NCI-H446 treated with DMSO at 0.1 percent for 48 hours (cell line): ENCODE measurements around the gene GTPBP1.
A peak's percentile ranks its signal among the peaks of the same experiment; 100 is the strongest.

Experiments
- DNase-seq: peaks from one replicate; lab custom pipeline; 2025; lab: John Stamatoyannopoulos, UW

Gene GTPBP1

DNA sequence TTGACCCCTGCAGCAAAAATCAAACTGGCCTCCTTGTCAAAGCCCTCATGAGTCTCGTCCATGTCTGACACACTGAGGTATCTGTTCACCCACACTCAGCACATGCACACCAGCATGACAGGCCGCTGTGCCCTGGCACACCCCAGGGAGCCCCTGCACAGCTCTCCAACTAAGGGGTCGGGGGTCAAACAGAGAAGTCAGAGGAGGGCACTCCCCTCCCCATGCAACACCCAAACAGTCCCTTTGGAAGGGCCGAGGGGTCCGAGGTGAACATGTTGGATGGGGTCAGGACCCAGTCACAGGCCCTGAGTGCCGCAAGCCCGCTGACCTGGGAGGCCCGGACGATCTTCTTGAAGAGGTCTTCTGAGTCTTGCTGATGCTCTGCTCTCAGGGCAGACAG is 35.4 kb downstream of the GTPBP1 start:
- DNase-seq: no peak

DNA sequence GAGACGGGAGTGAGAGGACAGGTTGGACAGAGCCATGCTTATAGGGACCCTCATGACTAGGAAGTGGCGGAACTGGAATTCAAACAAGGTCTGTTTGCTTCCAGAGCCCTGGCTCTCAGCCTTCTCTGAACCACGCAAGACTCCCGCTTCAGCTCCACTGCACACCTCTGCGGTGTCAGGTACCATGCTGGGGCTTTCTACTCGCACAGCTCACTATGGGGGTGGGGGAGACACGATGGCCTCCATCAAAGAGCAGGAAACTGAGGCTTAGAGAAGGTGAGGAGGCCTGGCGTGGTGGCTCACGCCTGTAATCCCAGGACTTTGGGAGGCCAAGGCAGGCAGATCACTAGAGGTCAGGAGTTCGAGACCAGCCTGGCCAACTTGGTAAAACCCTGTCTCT is 35.8 kb downstream of the GTPBP1 start:
- DNase-seq: no peak

DNA sequence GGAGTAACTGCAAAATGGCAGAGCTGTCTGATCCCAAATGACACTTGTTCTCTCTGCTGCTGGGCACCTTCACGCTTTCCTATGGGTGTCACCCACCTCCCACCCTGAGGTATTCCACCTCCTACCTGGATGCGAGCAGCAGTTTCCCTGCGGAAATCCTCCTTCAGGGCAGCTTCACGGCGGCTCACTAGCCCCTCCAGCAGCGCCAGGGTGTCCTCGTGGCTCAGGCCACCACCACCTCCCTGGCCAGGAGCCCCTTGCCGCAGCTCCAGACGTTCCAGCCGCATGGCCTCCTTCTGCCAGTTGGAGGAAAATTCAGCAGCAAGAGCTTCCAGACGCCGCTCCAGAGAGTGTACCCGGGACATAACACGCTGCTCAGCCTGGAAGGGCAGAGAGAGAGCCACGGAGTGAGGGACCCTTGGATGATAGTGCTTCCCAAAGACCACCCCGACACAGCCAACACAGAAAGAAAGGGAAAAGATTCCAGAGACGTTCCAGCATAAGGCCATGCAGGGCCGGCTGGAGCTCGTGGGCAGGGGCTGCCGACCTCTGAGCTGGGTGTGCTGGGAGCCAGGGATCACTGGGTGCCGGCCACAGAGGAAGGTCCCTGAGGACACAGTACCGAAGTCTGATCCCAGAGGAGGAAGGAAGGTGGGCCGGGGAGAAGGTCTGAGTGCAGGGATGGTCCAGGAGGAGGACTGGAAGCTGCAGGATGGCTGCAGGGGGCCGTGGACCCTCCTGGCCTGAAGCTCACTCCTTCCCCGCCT is 36.6 kb downstream of the GTPBP1 start:
- DNase-seq: no peak

- no peak for DNase-seq
Observed at GRCh38 chr22:38744981-38745380, 39.2 kb downstream of the GTPBP1 start.

DNA sequence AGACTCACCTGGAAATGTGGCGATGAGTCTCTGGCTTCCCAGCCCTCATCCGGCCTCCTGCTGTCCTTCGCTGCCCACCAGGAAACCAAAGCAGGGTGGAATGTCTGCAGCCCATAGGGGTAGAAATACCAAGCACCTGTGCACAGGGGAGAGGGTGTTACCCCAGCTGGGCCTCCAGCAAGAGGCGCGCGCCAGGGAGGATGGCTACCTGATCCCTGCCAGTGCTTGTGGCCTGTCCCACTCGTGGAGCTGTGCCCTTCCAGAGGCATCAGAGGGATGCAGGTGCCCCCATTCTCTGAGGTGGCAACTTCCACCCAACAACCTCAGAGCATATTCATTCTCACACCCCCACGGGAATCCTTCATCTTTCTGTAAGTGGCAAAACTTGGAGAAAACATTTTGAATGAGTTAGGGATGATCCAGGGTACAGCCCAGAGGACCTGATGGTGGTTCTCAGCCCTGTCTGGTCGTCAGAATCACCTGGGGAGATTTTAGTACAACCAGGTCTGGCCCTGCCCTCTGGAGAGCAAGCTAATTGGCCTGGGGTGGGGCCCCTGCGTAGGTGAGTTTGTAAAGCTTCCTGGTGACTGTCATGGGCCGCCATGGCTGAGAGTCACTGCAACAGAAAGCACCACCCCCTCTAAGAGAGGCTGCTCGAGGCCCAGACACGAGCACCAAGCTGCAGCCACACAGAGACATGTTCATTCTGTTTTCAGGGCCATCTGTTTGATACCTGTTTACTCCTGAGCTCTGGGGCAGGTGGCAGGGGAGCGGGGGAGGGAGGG is 40.1 kb downstream of the GTPBP1 start:
- no peak for DNase-seq

DNA sequence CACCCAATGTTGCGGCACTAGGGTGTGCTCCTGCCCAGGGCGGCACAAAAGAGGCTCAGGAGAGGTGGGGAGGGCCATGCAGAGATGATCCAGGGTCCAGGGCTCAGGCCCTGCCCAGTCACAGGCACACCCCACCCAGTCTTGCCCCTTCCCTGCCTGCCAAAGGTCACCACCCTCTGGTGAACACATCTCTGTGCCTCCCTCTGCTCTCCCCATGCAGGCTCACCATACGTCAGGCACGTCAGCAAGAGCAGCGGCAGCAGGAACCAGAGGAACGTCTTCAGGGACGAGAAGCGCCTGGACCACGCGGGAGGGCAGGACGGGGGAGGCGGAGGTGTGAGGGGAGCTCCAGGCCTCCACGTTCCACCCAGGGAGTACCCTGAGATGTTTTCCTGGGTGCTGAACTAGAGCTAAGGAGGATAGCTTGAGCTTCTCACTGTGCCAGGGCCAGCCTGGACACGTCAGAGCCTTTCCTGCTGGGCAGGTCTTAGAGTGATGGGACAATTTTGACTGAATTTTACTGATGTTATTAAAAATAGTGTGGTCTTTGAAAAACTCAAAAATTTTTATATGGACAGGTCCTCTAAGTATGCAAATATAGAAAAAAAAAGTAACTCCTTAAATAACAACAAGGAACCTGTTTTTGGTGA is 42.9 kb downstream of the GTPBP1 start:
- no peak for DNase-seq

- DNase-seq: no peak
Observed at GRCh38 chr22:38750104-38750503, 44.4 kb downstream of the GTPBP1 start.

GRCh38 chr22:38750638-38751037 is 44.9 kb downstream of the GTPBP1 start:
- DNase-seq: no peak

- no peak for DNase-seq
Observed at GRCh38 chr22:38751066-38751421, 45.3 kb downstream of the GTPBP1 start.

DNA sequence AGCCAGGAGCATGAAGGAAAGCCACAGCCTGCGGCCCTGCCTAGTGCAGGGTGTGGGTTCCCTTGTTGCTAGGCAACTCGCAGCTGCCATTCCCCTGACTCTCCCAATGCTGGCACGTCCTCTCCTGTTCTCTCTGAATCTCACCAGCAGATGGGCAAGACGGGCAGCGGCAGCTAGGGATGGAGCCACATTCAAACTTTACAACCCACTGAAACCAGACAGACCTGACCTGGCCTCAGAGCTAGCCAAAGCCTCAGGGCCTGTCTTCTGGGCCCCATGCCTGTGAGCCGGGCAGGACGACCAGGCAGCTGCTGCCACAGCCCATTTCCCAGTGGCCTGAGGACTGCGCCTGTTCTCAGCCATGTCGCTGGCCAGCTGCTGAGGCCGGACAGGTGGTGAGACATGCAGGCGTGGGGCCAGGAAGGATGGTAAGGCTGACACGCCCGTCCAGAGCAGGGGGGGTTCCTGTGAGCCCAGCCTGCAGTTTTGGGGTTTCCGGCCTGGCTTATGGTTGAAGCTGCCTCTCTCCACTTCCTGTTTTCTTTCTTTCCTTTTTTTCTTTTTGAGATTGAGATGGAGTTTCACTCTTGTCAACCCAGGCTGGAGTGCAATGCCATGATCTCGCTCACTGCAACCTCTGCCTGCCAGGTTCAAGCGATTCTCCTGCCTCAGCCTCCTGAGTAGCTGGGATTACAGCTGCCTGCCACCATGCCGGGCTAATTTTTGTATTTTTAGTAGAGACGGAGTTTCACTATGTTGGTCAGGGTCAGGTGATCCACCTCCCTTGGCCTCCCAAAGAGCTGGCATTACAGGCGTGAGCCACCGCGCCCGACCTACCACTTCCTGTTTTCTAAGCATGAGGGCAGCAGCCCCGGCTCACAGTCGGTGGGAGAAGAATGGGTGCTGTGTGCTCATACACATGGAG is 45.9 kb downstream of the GTPBP1 start:
- DNase-seq: no peak

- peak; percentile 84 for DNase-seq
Observed at GRCh38 chr22:38753948-38754750, 48.4 kb downstream of the GTPBP1 start.

DNA sequence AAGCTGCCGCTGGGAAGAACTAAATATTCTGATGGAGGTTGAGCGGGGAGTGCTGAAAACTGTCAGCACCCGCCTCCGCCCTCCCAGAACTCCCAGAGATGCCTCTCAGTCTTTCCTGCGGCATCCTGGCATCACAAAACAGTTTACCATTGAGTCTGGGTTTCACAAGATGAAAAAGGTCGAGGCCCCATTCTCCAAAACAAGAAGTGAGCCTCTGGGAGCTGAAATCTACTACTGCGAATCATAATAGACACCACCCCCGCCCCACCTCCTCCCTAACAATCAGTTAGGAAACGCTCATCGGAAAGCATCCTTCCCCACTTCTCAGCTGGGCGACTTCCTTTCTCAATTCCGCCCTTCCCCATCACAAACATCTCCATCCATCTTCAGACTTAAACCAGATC is 49.0 kb downstream of the GTPBP1 start:
- DNase-seq: no peak

DNA sequence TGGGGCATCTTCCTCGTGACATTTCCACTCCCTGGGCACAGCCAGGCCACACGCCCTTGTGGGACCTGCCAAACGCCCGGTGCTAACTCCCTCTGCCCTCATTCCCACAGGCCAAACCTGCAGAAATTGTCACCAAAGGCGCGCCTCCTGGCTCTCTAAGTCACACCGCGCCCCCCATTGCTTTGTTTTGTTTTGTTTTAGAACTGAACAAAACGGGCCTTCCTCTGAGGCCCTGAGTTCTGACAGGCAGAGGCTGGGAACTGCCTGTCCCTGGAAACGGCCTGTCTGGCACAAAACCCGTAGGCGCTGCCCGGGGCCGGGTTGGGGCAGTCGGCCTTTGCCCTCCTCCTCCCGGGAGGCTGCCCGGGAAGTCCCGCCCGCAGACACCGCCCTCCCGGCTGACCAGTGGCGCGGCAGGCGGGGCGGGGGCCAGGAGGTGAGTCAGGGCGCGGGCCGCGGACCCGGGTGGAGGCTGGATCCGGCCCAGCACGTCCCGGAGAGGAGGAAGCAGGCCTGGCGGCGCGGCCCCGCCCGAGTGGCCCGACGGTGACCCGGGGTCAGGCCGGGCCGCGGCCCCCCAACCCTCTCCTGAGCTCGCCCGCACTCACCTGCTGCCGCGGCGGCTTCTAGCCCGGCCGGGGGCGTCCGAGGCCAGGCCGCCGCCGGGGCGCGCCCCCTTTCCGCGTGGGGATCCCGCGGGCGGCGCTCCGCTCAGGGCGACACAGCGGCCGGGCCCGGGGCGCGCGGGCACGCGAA is 49.6 kb downstream of the GTPBP1 start:
- DNase-seq: no peak

- peak; percentile 61 for DNase-seq
Observed at GRCh38 chr22:38755911-38756532, 50.3 kb downstream of the GTPBP1 start, which contains the start of gene SUN2. TSS of gene SUN2 (minus strand) at chr22:38755998. CDS start at chr22:38752628, 3,370 bp downstream.

GRCh38 chr22:38756711-38757463 is 51.1 kb downstream of the GTPBP1 start:
- DNase-seq: no peak

GRCh38 chr22:38757464-38757757 is 51.7 kb downstream of the GTPBP1 start:
- no peak for DNase-seq

GRCh38 chr22:38758276-38758945 is 52.7 kb downstream of the GTPBP1 start:
- DNase-seq: no peak

DNA sequence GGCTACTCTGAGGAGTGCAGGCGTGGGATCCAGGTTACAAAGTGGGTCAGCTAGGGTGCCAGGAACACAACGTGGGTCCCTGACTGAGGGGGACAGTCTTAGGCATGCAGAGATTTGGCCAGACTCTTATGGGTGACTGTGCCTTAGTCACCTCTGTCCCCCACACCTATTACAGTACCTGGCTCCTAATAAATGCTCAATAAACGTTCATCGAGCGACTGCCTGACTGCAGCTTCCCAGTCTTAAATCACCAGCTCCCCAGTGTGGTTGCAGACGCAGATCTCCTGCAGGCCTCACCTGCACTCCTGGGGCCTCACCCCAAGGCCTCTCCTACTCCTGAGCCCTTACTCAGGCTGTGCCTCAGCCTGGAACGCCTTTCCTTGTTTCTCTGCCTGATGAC is 53.3 kb downstream of the GTPBP1 start:
- DNase-seq: no peak
